HepG2 (cell line): Measurements from ENCODE around the gene OSBPL1A. TPM values are rescaled to one million over a fixed set of nuclear protein-coding genes. Genes with fewer than 3 reads are reported as not detected.

Experiments used
- ATAC-seq: fragments of 200-7000 bp; cut with Tn5 transposase; 3 replicates; pipeline ENCODE4 v1.9.1; 2020; ENCODE audit warnings: mild to moderate bottlenecking, moderate library complexity
- BruUV-seq: library from RNA; stranded (reverse); fragments of 400-500 nt; replicated peaks from 2 replicates; lab custom pipeline; 2021; lab: Mats Ljungman, UMichigan
- CTCF ChIA-PET: fragments of 300-600 bp; formaldehyde crosslinking; extraction: SDS; loops from one replicate; lab custom pipeline; 2021; ENCODE audit warnings: low total read pairs, inconsistent platforms, low intra/inter-chr PET ratio; lab: Yijun Ruan, JAX
- POLR2A ChIA-PET: fragments of 350-600 bp; sonication (Branson Sonifier 250); formaldehyde crosslinking; loops from one replicate; lab custom pipeline; 2020; ENCODE audit warnings: antibody characterized with exemption, inconsistent platforms; lab: Yijun Ruan, JAX
- DNase-seq: peaks from one replicate; pipeline ENCODE4 v3.0.0-alpha.2; 2015; ENCODE audit warnings: low spot score
- FAIRE-seq: peaks from 3 replicates; lab custom pipeline; 2011; peaks lifted over from hg19 to GRCh38; lab: Jason Lieb, UNC
- H2AFZ ChIP-seq: one replicate; pipeline ENCODE4 v1.6.1; 2011; ENCODE audit warnings: low read length, inconsistent platforms
- H3K27ac ChIP-seq: fragments of 300-600 bp; 3 replicates; pipeline ENCODE4 v1.8.0; 2011; ENCODE audit warnings: mixed run types, mild to moderate bottlenecking, mixed read lengths, low read length, inconsistent platforms; ENCODE audit not compliant: insufficient read depth; ENCODE audit errors: extremely low read length
- H3K27me3 ChIP-seq, 2 experiments: fragments of 200-600 bp in 1 of 2; 2 replicates in 1 of 2; 3 replicates in 1 of 2; pipeline versions ENCODE4 v1.6.0 to v1.8.0; 2011; ENCODE audit warnings: low read length in 2 of 2, mild to moderate bottlenecking in 2 of 2, moderate library complexity in 2 of 2, inconsistent platforms in 1 of 2; ENCODE audit not compliant: insufficient read depth in 2 of 2, control insufficient read depth in 1 of 2
- H3K36me3 ChIP-seq, 2 experiments: fragments of 200-600 bp in 1 of 2; replicated peaks in 1 of 2; 2 replicates in 1 of 2; 3 replicates in 1 of 2; pipeline versions ENCODE4 v1.5.1 to v1.8.0; 2011; ENCODE audit warnings: low read length in 2 of 2, inconsistent platforms in 1 of 2; ENCODE audit not compliant: insufficient read depth in 2 of 2, control insufficient read depth in 1 of 2
- H3K4me1 ChIP-seq: 2 replicates; pipeline ENCODE4 v1.5.1; 2012; ENCODE audit warnings: low read length, inconsistent platforms; ENCODE audit not compliant: insufficient read depth
- H3K4me2 ChIP-seq: 2 replicates; pipeline ENCODE4 v1.6.0; 2011; ENCODE audit warnings: low read depth, low read length, inconsistent platforms
- H3K4me3 ChIP-seq, 3 experiments: fragments of 200-600 bp in 1 of 3; sonication (generic), shearing (Covaris generic) in 1 of 3; replicated peaks in 1 of 3; 2 replicates each; pipeline ENCODE4 v1.5.1; 2011 to 2016; ENCODE audit warnings: low read length in 3 of 3, inconsistent platforms in 2 of 3, low read depth in 2 of 3, mild to moderate bottlenecking in 2 of 3, control low read depth in 1 of 3, mixed read lengths in 1 of 3; ENCODE audit not compliant: insufficient read depth in 1 of 3
- H3K79me2 ChIP-seq: one replicate; pipeline ENCODE4 v1.6.1; 2011; ENCODE audit warnings: low read length, inconsistent platforms; ENCODE audit not compliant: insufficient read depth
- H3K9ac ChIP-seq: 2 replicates; pipeline ENCODE4 v1.6.0; 2011; ENCODE audit warnings: mild to moderate bottlenecking, low read depth, low read length, inconsistent platforms; ENCODE audit not compliant: insufficient read depth
- H3K9me3 ChIP-seq: 2 replicates; pipeline ENCODE4 v1.5.1; 2012; ENCODE audit warnings: mild to moderate bottlenecking, low read length
- H4K20me1 ChIP-seq: 2 replicates; pipeline ENCODE4 v1.6.0; 2011; ENCODE audit warnings: inconsistent platforms, mild to moderate bottlenecking, low read length, moderate library complexity; ENCODE audit not compliant: insufficient read depth
- BHLHE40 ChIP-seq: IDR thresholded peaks from 2 replicates; pipeline ENCODE4 v1.6.1; 2011; ENCODE audit warnings: low read length, improper control_type of control experiment
- BRCA1 ChIP-seq: sonication (generic); formaldehyde crosslinking; IDR thresholded peaks from 2 replicates; pipeline ENCODE4 v1.4.0; 2020; ENCODE audit warnings: missing genetic modification reagents
- CSRNP1 ChIP-seq: sonication (generic); formaldehyde crosslinking; IDR thresholded peaks from 2 replicates; pipeline ENCODE4 v1.8.1; 2023; ENCODE audit warnings: mild to moderate bottlenecking, missing genetic modification reagents
- DMAP1 ChIP-seq: IDR thresholded peaks from 2 replicates; pipeline ENCODE4 v1.6.1; 2016
- GABPB1 ChIP-seq: IDR thresholded peaks from 2 replicates; pipeline ENCODE4 v1.6.1; 2016; ENCODE audit warnings: mild to moderate bottlenecking, missing genetic modification reagents, moderate library complexity, missing compliant biosample characterization
- GTF3A ChIP-seq: sonication (generic); formaldehyde crosslinking; conservative IDR thresholded peaks from 2 replicates; pipeline ENCODE4 v1.4.0; 2020; ENCODE audit warnings: mild to moderate bottlenecking, missing genetic modification reagents
- HMGXB4 ChIP-seq, 2 experiments: sonication (generic) in 1 of 2; formaldehyde crosslinking in 1 of 2; IDR thresholded peaks; 2 replicates each; pipeline versions ENCODE4 v1.4.0 to v1.6.1; 2018 to 2020; ENCODE audit warnings: missing genetic modification reagents in 2 of 2, borderline replicate concordance in 1 of 2, low read depth in 1 of 2, mild to moderate bottlenecking in 1 of 2, missing biosample characterization in 1 of 2
- HOXA5 ChIP-seq: sonication (generic); formaldehyde crosslinking; IDR thresholded peaks from 2 replicates; pipeline ENCODE4 v1.4.0; 2020; ENCODE audit warnings: missing genetic modification reagents
- KDM2A ChIP-seq: sonication (generic); formaldehyde crosslinking; IDR thresholded peaks from 2 replicates; pipeline ENCODE4 v1.4.0; 2020; ENCODE audit warnings: low read depth, missing genetic modification reagents, borderline replicate concordance
- MEIS2 ChIP-seq: sonication (generic); formaldehyde crosslinking; IDR thresholded peaks from 2 replicates; pipeline ENCODE4 v1.9.0; 2021; ENCODE audit warnings: mild to moderate bottlenecking, missing genetic modification reagents
- ONECUT2 ChIP-seq: sonication (generic); formaldehyde crosslinking; IDR thresholded peaks from 2 replicates; pipeline ENCODE4 v1.4.0; 2020; ENCODE audit warnings: missing genetic modification reagents
- SNAI1 ChIP-seq: sonication (generic); formaldehyde crosslinking; IDR thresholded peaks from 2 replicates; pipeline ENCODE4 v1.5.0; 2020; ENCODE audit warnings: mild to moderate bottlenecking, missing genetic modification reagents, borderline replicate concordance
- TCF7 ChIP-seq: sonication (generic); IDR thresholded peaks from 2 replicates; pipeline ENCODE4 v1.6.1; 2016; ENCODE audit warnings: antibody characterized with exemption, low read depth
- TEAD2 ChIP-seq: sonication (generic); formaldehyde crosslinking; IDR thresholded peaks from 2 replicates; pipeline ENCODE4 v1.9.0; 2021; ENCODE audit warnings: missing genetic modification reagents
- TEF ChIP-seq: sonication (generic); formaldehyde crosslinking; IDR thresholded peaks from 2 replicates; pipeline ENCODE4 v1.5.0; 2020; ENCODE audit warnings: missing genetic modification reagents
- TFDP1 ChIP-seq: IDR thresholded peaks from 2 replicates; pipeline ENCODE4 v1.6.1; 2016; ENCODE audit warnings: missing compliant biosample characterization, missing genetic modification reagents, borderline replicate concordance
- ZBTB26 ChIP-seq: IDR thresholded peaks from 2 replicates; pipeline ENCODE4 v1.6.1; 2016; ENCODE audit warnings: missing compliant biosample characterization, missing genetic modification reagents, borderline replicate concordance
- ZNF383 ChIP-seq: sonication (generic); formaldehyde crosslinking; IDR thresholded peaks from 2 replicates; pipeline ENCODE4 v1.4.0; 2020; ENCODE audit warnings: missing genetic modification reagents, mild to moderate bottlenecking, borderline replicate concordance
- WGBS: methylation state at CpG from one replicate; pipeline ENCODE4 v1.1.6; 2017; ENCODE audit warnings: low lambda C conversion rate; 5-methylcytosine and 5-hydroxymethylcytosine counted together
- in situ Hi-C: cut with HindIII; loops from 2 replicates; pipeline ENCODE4 v1.10.0; 2017; ENCODE audit warnings: low pct_unique_long_range_greater_than_20kb; ENCODE audit not compliant: extremely low pct_ligation_motif_present
- intact Hi-C: fragments of 100-400 bp; cut with micrococcal nuclease; formaldehyde crosslinking; loops from one replicate; pipeline ENCODE4 v1.10.0; 2022; ENCODE audit not compliant: unreplicated experiment
- polyA plus RNA-seq, 8 experiments: library from polyadenylated mRNA; depleted of rRNA in 3 of 8; stranded (reverse) in 7 of 8; unstranded in 1 of 8; fragments of >200 nt; fragmentation: Illumina TruSeq in 4 of 8; extraction: Trizol in 4 of 8; gene quantifications; 2 replicates each; pipeline versions ENCODE4 v1.2.1 to v1.2.3, GENCODE V29; 2011 to 2016; ENCODE audit warnings: low read depth in 4 of 8, missing spikeins in 1 of 8, mixed read lengths in 1 of 8; ENCODE audit not compliant: insufficient read depth in 1 of 8
- total RNA-seq, 5 experiments: library from RNA; depleted of rRNA; stranded (reverse); fragments of >200 nt; fragmentation: Illumina TruSeq; extraction: Trizol; gene quantifications; 2 replicates each; pipeline ENCODE4 v1.2.3, GENCODE V29; 2016; ENCODE audit warnings: low read depth in 1 of 5

The OSBPL1A gene
- total and polyA plus RNA-seq, 2 of the 13 experiments (the other 11 are each of a cell fraction or from before 2014, with no cell fraction given), result 0.02 TPM; not detected in 1

GRCh38 chr18:24296276-24296675 lies 101.3 kb downstream of the OSBPL1A start (continued):
- TF ChIP-seq CSRNP1 (CRISPR knock-in tag), result no peak
- no peak for TF ChIP-seq SNAI1
- TF ChIP-seq GTF3A (CRISPR knock-in tag), result no peak
- TF ChIP-seq KDM2A, result no peak
- no peak for TF ChIP-seq HOXA5 (CRISPR knock-in tag)

GRCh38 chr18:24293254-24293653 lies 104.4 kb downstream of the OSBPL1A start:
- H2AFZ ChIP-seq, result no peak overlapping the region
- no peak overlapping the region for H3K4me3 ChIP-seq
- intact Hi-C loops, result no loop called here
- WGBS, result 40% methylated on average over 9 of the region's 12 CpGs
- ATAC-seq (no peak), DNase-seq (no peak), FAIRE-seq (no peak)
- no peak overlapping the region for H3K9ac ChIP-seq
- in situ Hi-C loops, result no loop called here
- H3K9me3 ChIP-seq, result no peaks in the 10 kb centered on the region
- no peaks in the 10 kb centered on the region for H4K20me1 ChIP-seq
- H3K27ac ChIP-seq, result no peak overlapping the region
- POLR2A ChIA-PET, result no interaction called here
- no peaks in the 10 kb centered on the region for H3K4me1 ChIP-seq
- no peaks in the 10 kb centered on the region for H3K36me3 ChIP-seq
- no peak overlapping the region for H3K4me2 ChIP-seq
- H3K27me3 ChIP-seq, result no peaks in the 10 kb centered on the region
- H3K79me2 ChIP-seq, result no peaks in the 10 kb centered on the region
- CTCF ChIA-PET, result no interaction called here
- no TSS peak for BruUV-seq
- TF ChIP-seq ZNF383 (no peak), TCF7 (no peak), TEAD2 (CRISPR knock-in tag) (no peak), DMAP1 (CRISPR knock-in tag) (no peak), BHLHE40 (no peak), GABPB1 (CRISPR knock-in tag) (no peak), ONECUT2 (CRISPR knock-in tag) (no peak), TFDP1 (CRISPR knock-in tag) (no peak), TEF (no peak), HMGXB4 (CRISPR knock-in tag; IDR thresholded peaks at IDR 0.05; ENCODE audit: borderline replicate concordance in 1 of 2, low read depth in 1 of 2) (no peak), MEIS2 (CRISPR knock-in tag) (no peak), ZBTB26 (CRISPR knock-in tag) (no peak), BRCA1 (CRISPR knock-in tag) (no peak)
